NCI-H748 (cell line): ENCODE results near the gene KCNN3.

ENCODE experiments used
- DNase-seq: peaks from one replicate; lab custom pipeline; 2025; ENCODE audit not compliant: unreplicated experiment; lab: John Stamatoyannopoulos, UW

KCNN3 gene

DNA sequence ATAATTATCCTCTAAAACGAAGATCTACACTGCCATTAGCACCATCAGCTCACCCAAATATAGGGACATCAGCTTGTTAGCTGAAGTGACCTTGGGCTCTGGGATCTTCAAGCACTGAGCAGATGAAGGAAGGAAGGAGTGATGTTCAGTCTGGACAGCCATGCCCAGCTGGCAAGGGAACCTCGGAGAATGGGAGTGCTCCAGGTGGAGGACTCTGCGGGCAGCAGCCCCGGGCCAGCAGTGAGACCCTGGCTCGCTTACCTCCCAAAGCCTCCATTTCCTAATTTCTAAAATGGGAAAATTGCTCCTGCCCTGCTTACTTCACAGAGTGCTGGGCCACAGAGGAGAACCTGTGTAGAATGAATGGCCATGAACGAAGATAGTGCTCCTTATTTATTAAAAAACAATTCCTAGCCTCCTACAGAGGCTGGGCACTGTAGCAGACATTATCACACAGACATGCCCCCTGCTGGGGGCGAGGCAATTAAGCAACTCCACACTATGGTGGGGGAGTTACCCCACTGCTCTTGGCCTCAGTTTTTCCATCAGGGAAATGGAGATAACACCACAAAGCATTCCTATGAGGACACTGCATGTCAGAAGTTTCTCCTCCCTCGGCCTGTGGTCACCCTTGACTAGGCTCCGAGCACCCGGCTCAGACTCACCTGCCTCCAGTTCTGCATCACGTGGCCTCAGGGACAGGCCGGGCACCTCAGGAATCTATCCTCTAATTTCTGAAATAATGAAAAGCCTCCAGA is 117.6 kb downstream of the KCNN3 start:
- DNase-seq: no peak

DNA sequence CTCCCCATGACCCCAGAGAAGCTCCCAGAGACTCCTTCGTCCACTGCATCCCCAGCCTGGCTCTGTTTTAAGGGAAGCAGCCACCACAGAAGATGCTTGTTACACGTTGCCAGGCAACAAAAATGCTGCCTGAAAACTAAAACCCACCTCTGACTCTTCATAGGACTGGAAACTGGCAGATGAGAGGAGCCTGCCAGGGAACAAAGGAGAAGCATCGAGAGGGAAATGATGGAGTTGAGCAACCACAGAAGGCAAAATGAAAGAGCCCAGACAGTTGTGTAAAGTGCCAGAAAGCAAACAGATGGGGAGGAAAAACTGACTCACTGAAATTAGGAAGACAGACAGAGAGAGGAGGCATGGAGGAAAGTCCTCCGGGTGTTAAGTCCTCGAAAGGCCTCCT is 118.4 kb downstream of the KCNN3 start:
- DNase-seq: peak; percentile 82

DNA sequence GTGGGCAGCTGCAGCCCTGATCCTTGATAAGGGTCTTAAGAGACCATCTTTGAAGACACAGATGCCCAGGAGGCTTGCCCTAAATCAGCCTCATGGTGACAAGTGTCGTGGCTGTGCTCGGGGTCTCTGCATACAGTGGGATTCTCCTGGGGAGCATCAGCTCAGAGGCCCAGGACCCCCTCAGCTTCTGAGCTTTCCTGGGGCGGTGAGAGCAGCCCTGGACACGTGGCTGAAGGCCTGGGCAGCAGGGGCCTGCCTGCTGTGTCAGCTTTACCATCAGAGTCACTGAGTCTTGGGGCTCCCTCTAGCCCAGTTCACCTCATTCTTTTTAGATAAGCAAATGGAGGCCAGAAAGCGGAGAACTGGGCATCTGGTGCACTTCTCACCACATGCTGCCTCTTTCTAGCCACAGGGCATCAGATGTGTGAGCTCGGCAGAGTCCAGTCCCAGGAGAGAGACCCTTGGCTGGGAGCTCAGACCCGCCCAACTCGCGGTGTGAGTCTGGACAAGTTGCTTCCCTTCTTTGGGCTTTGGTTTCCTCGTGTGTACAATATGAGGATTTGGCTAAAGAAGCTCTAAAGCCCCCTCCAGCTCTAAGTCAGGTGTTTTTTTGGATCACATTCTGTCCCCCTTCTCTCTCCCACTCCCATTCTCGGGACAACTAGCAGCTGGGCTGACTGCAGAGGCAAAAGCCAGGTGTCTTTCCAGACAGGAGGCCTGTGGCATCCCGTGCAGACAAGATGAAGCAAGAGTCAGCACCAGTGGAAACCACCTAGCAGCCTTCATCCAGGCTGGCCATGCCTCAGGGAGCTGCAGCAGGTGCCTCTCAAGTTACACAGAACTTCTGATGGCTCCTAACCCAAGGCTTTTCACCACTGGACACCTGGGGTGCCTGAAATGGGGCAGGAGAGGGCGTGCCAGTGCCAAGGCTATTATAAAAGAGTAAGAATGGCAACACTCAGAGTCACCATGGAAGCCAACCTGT is 119.1 kb downstream of the KCNN3 start:
- DNase-seq: peak; percentile 79

DNA sequence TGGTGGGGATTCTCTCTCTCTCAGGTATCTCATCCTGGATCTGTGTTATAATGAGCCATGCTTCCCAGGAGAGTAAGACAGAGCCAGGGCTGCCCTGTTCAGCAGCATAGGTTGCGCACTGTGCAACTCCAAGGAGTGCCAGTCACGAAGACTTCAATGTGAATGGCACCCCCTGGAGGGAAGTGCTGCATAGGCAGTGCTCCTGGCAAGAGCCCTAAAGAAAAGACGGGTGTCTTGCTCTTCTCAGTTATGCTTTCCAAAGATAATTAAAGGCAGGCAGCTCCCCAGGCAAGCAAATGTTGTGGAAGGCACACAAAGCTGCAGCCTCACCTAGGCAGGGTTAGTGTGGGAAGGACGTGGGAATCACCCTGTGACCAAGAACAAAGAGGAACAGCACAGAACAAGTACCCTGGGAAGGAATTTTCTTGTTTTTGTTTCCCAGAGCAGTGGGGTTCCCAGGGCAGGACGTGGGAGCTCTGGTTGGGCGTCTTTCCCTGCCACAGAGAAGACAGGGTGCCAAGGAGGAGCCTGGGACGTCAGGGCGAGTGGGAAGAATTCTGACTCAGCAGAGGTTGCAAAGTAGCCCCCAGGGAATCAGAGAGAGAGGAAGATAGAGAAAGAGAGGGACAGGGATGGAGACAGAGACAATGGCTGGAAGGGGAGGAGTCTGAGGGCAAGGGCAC is 120.9 kb downstream of the KCNN3 start:
- DNase-seq: no peak

DNA sequence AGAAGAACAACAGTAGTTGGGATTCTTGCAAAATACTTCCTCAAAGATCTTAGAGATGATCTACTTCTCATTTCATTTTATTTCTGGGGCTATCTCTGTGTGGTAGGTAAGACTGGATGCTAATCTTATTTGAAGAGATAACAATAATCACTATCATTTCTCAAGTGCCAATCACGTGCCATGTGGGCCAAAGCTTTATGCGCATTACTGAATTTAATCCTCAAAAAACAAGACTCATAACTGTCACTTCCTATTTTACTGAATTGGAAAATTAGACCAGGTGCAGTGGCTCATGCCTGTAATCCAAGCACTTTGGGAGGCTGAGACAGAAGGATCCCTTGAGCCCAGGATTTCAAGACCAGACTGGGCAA is 121.7 kb downstream of the KCNN3 start:
- DNase-seq: no peak

DNA sequence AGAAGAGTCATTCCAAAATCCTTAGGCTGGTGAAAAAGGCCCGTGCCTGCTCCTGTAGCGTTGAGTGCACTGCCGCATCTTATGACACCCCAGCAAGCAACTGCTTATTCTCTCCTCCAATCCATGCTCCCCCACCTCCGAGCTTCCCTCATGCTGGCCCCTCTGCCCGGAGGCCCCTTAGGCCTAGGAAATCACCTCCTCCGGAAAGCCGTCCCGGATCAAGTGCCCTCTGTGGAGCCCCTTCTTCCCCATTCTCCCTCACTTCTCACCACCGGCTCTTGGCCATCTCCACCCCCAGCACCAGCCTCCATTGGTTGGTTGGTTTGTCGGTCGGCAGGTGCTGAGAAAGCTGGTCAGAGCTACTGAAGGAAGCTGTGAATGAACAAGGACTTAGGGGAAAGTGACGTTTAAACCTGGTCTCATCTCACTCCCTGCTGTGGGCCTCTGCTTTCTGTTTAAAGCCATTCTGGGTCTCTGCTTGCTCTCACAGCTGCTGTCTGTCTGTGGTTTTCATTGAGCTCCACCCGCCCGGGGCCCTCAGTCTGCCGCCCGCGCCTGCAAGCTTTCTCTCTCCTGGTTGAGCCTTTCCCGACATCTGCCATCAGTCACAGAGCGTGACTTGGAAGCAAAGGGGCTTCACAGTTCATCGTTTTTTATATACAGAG is 122.2 kb downstream of the KCNN3 start:
- no peak for DNase-seq

DNA sequence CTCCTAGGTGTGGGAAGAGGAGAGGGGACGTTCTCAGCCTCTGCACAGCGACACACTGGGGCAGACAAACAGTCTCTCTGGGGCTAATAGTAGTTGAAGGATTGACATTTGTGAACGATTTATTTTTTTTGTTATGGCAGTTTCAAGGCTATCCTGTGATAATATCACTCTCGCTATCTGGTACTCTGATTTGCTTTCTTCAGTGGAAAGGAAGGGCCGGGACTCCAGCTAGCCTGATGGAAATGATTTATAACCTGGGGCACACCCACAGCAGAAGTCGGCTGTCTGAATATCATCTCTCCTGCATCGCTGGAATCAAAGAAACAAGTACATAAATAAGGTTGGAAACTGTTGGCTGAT is 122.7 kb downstream of the KCNN3 start:
- no peak for DNase-seq

DNA sequence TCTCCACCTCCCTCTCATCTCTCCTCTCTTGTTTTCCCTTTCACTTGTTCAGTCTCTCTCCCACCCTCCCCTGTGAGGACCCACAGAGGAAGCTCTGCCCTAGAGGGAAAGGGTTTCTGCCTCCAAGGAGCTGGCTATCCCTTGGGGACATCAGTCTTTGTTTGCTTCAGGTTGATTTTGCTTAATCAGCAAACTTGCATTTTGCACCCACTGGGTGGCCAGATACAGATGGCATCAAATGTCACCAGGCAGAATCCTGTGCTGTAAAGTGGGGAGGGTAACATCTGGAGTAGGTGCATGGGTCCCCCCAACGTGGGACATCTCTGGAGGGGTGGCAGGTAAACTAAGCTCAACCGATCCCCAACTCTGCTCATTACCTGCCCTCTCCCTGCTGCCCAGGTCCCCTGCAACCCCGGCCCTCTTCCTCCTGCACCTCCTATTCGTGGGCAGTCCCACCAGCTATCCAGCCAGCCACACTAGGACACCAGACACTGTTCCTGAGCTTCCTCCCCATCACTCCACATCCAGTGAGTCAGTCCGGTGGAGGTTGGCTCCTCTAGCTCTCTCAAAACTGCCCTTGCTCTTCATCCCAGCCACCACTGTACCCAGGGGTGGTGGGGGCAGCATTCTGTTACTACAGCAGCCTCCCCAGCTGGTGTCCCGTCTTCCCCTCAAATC is 123.3 kb downstream of the KCNN3 start:
- DNase-seq: no peak

DNA sequence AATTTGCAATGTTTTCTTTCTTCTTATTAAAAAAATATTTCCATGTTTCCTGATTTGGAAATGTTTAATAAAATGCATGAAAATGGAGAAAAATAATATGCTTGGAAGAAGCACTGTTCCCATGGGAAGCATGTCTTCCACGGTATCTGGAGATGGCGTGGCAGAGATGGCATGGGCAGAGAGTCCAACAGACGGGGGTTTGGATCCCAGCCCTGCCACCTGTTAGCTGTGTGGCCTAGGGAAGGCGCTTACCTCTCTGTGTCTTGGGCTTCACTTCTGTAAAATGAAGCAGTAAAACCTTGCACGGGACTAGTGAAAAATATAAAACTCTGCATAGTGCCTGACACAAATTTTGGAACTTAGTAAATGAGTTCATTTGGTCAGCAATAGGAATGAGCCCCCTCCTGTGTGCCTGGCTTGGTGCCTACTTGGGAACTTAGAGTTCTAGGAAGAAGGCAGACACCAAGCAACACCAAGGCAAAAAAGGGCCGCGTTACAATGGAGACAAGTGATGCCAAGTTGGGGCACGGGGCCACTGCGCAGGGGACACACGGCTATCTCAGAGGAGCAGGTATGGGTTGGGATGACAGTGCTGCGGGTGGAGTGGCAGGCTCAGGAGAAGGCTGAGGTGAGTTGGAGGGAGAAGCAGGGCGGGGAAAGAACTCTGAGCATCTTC is 124.2 kb downstream of the KCNN3 start:
- no peak for DNase-seq

DNA sequence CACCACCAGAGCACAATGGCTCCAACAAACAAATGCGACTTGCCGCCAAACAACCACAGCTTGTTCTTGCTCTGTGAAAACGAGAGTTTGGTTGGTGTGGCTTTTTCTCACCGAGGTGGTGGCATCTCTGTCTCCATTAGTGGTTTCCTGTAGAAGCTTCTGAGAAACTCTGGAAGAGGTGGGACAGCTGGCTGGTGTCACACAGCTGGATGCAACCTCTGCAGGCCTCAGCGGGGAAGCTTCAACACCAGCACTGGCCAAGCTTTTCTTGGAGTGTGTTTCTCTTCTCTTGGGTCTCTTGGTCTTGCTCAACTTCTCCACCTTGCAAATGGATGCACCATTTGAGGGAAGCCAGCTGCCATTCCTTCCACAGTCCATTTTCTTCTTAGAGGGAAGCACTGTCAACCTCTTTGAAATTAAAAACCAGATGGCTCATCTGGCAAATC is 124.8 kb downstream of the KCNN3 start:
- DNase-seq: no peak

DNA sequence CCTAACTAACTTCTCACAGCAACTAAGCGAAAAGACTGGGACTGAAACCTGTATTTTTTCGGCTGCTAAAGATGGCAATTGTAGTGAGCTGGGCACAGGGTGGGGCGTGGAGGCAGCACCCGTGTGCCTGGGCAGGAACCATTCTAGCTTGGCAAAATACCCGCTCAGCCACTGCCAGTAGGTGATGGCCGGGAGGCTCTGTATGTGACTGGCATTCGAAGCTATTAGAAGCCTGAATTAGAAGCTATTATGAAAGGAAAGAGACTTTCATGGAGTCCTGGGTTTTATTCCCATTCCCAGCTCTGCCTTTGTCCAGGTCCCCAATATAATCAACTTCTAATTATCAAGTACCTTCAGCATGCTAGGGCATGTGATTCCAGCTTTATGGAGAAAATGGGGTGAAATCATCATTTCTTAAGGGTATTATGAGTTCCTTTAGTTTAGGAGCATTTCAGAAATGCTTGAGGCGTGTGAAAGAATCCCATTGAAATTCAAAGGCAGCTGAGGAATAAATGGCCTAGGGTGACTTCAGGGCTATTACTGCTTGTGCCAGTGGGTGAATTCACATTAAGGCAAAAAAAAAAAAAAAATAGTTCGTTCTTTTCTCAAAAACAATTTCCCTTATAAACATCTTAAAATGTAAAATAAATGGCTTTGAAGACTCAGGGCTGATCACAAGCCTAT is 125.6 kb downstream of the KCNN3 start:
- DNase-seq: no peak

DNA sequence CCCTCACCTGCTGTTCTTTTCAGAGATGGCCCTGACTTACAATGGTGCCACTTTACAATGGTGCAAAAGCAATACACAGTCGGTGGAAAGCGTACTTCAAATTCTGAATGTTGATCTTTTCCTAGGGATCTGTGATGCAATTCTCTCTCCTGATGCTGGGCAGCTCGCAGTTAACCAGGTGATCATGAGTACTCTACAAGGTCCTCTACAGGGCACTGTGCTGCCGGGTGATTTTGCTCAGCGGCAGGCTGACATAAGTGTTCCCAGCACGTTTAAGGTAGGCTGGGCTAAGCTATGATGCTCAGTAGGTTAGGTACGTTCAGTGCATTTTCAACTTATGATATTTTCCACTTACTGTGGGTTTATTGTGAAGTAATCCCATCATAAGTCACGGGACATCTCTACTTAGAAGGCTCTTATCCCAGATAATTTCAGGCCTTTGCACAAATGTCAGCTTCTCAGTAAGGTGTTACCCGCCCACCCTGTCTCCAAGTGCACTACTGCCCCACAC is 126.5 kb downstream of the KCNN3 start:
- DNase-seq: no peak

DNA sequence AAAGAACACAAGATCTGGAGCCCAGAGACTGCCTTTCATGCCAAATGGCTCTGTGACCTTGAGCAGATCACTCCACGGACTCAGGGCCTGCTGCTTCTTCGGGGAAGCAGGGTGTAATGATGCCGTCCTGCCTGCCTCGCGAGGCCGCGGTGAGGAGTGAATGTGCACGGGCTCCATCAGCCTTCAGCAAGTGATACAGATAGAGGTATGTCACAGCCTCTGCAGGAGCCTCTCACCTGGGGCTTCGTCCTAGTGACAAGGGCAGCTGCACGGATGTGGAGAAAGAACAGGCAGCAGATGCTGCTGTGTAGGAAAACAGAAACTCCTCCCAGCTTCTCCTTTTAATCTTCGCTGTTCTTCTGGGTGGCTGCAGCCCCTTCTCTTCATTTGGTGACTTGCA is 127.5 kb downstream of the KCNN3 start:
- DNase-seq: no peak

DNA sequence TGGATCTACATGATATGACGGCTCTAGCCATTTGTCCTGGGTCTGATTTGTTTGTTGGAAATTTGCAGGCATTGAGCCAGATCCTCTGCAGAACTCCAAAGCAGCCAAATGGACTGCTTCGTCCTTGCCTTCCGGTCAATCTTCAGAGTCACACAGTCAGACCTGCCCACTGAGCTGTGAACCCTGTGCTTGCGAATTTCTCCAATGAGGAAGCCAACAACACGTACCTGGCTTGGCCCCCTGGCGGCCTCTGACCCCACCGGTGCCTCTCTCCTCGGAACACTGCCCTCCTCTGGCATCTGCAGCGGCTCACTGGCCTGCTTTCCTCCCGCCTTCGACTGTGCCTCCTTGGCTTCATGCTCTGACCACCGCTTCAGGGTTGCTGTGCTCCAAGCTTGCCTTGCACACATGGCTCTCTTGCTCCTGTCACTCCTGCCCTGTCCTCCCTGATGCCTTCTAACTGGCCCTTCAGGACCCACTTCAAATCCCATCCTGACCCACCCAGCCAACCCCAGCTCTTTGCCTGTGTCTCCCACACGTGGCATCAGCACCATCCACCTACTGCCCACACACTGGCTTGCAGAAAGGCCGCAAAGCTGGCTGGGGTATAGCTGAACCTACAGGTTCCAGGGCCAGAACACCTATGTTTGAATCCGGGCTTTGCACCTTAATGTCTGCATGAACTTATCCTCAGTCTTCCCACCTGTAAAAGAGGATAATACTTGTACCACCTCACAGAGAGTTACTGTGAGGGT is 128.2 kb downstream of the KCNN3 start:
- no peak for DNase-seq

DNA sequence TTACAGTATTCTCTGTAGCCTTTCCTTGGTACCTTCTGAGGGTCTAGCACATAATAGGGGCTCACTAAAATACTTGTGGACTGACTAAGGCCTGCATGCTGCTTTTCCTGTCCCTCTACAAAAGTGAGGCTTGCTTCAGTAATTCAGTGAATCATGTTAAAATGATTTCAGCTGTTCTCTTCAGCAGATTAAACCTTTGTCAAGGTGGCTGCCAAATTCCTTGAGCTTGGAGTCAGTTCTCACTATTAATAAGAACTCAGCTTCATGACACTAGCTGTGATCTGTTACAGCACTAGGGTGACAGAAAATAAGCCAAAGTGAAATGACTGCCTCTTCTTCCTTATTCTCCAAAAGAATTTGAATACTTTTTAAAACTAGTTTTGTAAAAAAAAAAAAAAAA is 128.8 kb downstream of the KCNN3 start:
- no peak for DNase-seq

DNA sequence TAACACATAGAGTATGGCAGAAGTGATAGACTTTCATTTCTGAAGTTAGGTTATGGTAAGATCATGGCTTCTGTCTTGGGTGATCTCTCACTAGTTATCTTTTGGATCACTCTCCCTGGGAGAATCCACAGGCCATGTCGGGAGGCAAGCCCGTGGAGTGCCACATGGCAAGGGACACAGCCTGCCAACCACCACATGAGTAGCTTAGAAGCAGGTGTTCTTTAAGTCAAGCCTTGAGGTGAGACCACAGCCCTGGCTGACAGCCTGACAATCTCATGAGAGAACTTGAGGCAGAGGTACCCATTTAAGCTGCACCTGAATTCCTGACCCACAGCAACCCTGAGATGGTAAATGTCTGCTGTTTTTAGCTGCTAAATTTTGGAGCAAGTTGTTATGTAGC is 130.4 kb downstream of the KCNN3 start:
- DNase-seq: no peak

DNA sequence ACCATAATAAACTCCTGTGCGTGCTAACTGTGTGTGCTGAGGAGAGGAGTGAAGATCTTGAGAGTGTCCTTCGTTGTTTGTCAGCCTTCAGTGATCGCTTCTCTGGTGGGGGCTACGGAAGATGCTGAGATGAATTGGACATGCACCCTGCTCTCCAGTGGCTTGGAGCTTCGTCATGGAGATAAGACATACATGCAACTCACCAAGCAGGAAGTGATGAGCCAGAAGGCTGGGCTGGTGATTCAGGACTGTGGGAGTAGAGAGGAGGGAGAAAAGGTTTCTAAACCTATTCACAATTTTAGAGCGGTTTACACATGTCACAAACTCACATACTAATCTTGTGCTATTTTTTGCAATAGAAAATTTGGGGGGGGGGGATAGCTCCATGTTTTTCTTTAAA is 133.2 kb downstream of the KCNN3 start:
- DNase-seq: no peak

DNA sequence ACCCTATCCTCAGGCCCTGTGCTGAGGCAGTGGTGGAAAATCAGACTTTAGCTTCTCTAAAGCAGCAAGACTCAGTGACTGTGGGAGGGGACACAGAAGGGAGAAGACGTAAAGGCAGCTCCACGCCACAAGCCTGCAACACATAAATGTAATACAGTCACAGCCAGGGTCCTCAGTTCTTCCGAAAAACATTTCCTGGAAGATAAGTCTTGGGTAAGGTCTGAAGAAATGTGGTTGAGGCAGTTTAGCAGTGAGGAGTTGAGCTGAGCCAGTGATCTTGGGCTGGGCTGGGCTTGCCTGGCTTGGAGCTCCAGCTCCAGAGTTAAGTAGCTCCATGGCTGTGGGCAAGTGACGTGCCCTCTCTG is 134.3 kb downstream of the KCNN3 start:
- no peak for DNase-seq
